ENCODE data around the gene GNAS-AS1.

Gene GNAS-AS1

GRCh38 chr20:58778760-58779159, 71.9 kb downstream of the GNAS-AS1 start:
- no peak for DNase-seq (ENCODE audit: low read depth)

GRCh38 chr20:58777657-58778056, 73.0 kb downstream of the GNAS-AS1 start:
- DNase-seq (ENCODE audit: low read depth): no peak

- no peak for DNase-seq (ENCODE audit: low read depth)
Observed at GRCh38 chr20:58776109-58776508, 74.6 kb downstream of the GNAS-AS1 start.

- DNase-seq (ENCODE audit: low read depth): no peak
Observed at GRCh38 chr20:58775371-58775770, 75.3 kb downstream of the GNAS-AS1 start.

- no peak for DNase-seq (ENCODE audit: low read depth)
Observed at GRCh38 chr20:58774667-58775263, 75.9 kb downstream of the GNAS-AS1 start.

GRCh38 chr20:58774214-58774613, 76.5 kb downstream of the GNAS-AS1 start:
- no peak for DNase-seq (ENCODE audit: low read depth)

GRCh38 chr20:58772786-58773185, 77.9 kb downstream of the GNAS-AS1 start:
- no peak for DNase-seq (ENCODE audit: low read depth)
